CD14-positive monocyte (primary cell): Measurements from ENCODE around the gene KCNN3. TPM values are rescaled to one million over a fixed set of nuclear protein-coding genes. Genes with fewer than 3 reads are reported as not detected.

Experiments
- DNase-seq, 3 donors: peaks; one replicate each; pipeline ENCODE4 v3.0.0-alpha.2; 2011 to 2022
- H2AFZ ChIP-seq: 2 replicates; pipeline ENCODE4 v1.6.0; 2012; ENCODE audit warnings: mild to moderate bottlenecking, low read depth, low read length, inconsistent platforms; ENCODE audit not compliant: insufficient read depth, poor library complexity, severe bottlenecking
- H3K27ac ChIP-seq, 2 donors: 1 replicate in 1 of 2; 2 replicates in 1 of 2; pipeline ENCODE4 v1.5.1; 2012 to 2013; ENCODE audit warnings: low read length in 2 of 2, control low read depth in 1 of 2, inconsistent platforms in 1 of 2, low read depth in 1 of 2, mild to moderate bottlenecking in 1 of 2
- H3K27me3 ChIP-seq, 2 donors: one replicate each; pipeline versions ENCODE4 v1.6.0 to v1.6.1; 2011 to 2013; ENCODE audit warnings: low read length in 2 of 2; ENCODE audit not compliant: control insufficient read depth in 2 of 2, insufficient read depth in 2 of 2
- H3K36me3 ChIP-seq, 2 donors: replicated peaks in 1 of 2; 1 replicate in 1 of 2; 2 replicates in 1 of 2; pipeline versions ENCODE4 v1.5.1 to v1.6.1; 2012 to 2013; ENCODE audit warnings: low read length in 2 of 2, control low read depth in 1 of 2, inconsistent platforms in 1 of 2, mild to moderate bottlenecking in 1 of 2; ENCODE audit not compliant: insufficient read depth in 2 of 2, control insufficient read depth in 1 of 2
- H3K4me1 ChIP-seq, 2 donors: 1 replicate in 1 of 2; 2 replicates in 1 of 2; pipeline versions ENCODE4 v1.5.1 to v1.6.1; 2012 to 2013; ENCODE audit warnings: low read length in 2 of 2, control low read depth in 1 of 2, inconsistent platforms in 1 of 2, mild to moderate bottlenecking in 1 of 2, moderate library complexity in 1 of 2; ENCODE audit not compliant: insufficient read depth in 2 of 2, control insufficient read depth in 1 of 2
- H3K4me2 ChIP-seq: replicated peaks from 2 replicates; pipeline ENCODE3; 2012; ENCODE audit warnings: low read length, moderate library complexity, mild to moderate bottlenecking; ENCODE audit not compliant: poor library complexity, severe bottlenecking; ENCODE audit errors: extremely low read depth
- H3K4me3 ChIP-seq, 3 experiments: fragments of 200-600 bp in 1 of 3; sonication (generic) in 1 of 3; replicated peaks in 1 of 3; 1 replicate in 2 of 3; 2 replicates in 1 of 3; pipeline ENCODE4 v1.5.1; 2011 to 2013; ENCODE audit warnings: low read length in 3 of 3, mild to moderate bottlenecking in 3 of 3, control low read depth in 2 of 3, low read depth in 2 of 3, inconsistent platforms in 1 of 3, moderate library complexity in 1 of 3
- H3K79me2 ChIP-seq: 2 replicates; pipeline ENCODE4 v1.6.0; 2012; ENCODE audit warnings: mild to moderate bottlenecking, control low read depth, inconsistent platforms, low read length, moderate library complexity; ENCODE audit not compliant: insufficient read depth
- H3K9ac ChIP-seq: 2 replicates; pipeline ENCODE4 v1.6.0; 2017; ENCODE audit warnings: low read length, mild to moderate bottlenecking; ENCODE audit not compliant: insufficient read depth, poor library complexity, severe bottlenecking
- H3K9me3 ChIP-seq, 2 donors: replicated peaks in 1 of 2; 1 replicate in 1 of 2; 2 replicates in 1 of 2; pipeline versions ENCODE4 v1.5.1 to v1.6.1; 2012 to 2013; ENCODE audit warnings: low read length in 2 of 2, control low read depth in 1 of 2; ENCODE audit not compliant: control insufficient read depth in 1 of 2, insufficient read depth in 1 of 2
- H4K20me1 ChIP-seq: 2 replicates; pipeline ENCODE4 v1.6.0; 2012; ENCODE audit warnings: mild to moderate bottlenecking, low read length, control low read depth, moderate library complexity; ENCODE audit not compliant: insufficient read depth
- H3K27ac Mint-ChIP-seq, 7 donors: one replicate each; pipeline ENCODE4 v1.8.0; 2020; ENCODE audit warnings: mild to moderate bottlenecking in 7 of 7, mixed read lengths in 7 of 7, moderate library complexity in 6 of 7, inconsistent platforms in 2 of 7
- H3K27me3 Mint-ChIP-seq, 3 donors: one replicate each; pipeline ENCODE4 v1.8.0; 2021 to 2022; ENCODE audit warnings: low read depth in 3 of 3, mild to moderate bottlenecking in 3 of 3, mixed read lengths in 3 of 3, moderate library complexity in 3 of 3, inconsistent platforms in 1 of 3
- H3K36me3 Mint-ChIP-seq, 2 donors: one replicate each; pipeline ENCODE4 v1.8.0; 2020; ENCODE audit warnings: mixed read lengths in 2 of 2, inconsistent platforms in 1 of 2, mild to moderate bottlenecking in 1 of 2
- H3K4me1 Mint-ChIP-seq: one replicate; pipeline ENCODE4 v1.8.0; 2020; ENCODE audit warnings: mild to moderate bottlenecking, mixed read lengths
- H3K4me3 Mint-ChIP-seq, 2 donors: one replicate each; pipeline ENCODE4 v1.8.0; 2020; ENCODE audit warnings: mild to moderate bottlenecking in 2 of 2, mixed read lengths in 2 of 2, moderate library complexity in 1 of 2
- H3K9me3 Mint-ChIP-seq, 7 donors: one replicate each; pipeline ENCODE4 v1.8.0; 2020 to 2022; ENCODE audit warnings: mixed read lengths in 7 of 7, mild to moderate bottlenecking in 6 of 7, moderate library complexity in 6 of 7, inconsistent platforms in 2 of 7
- WGBS: methylation state at CpG from one replicate; pipeline ENCODE4 v1.1.5; 2013; ENCODE audit warnings: missing lambda C conversion rate; ENCODE audit not compliant: insufficient coverage; 5-methylcytosine and 5-hydroxymethylcytosine counted together
- intact Hi-C, 2 donors: fragments of 100-400 bp; cut with micrococcal nuclease; formaldehyde crosslinking; loops; one replicate each; pipeline versions ENCODE4 v1.15.0 to v1.15.1; 2023
- polyA plus RNA-seq, 3 donors: library from polyadenylated mRNA; depleted of rRNA in 1 of 3; unstranded in 2 of 3; stranded (reverse) in 1 of 3; fragments of 300-500 nt in 2 of 3; fragments of >200 nt in 1 of 3; fragmentation: Illumina TruSeq in 2 of 3; gene quantifications; 1 replicate in 2 of 3; 2 replicates in 1 of 3; pipeline ENCODE4 v1.2.3, GENCODE V29; 2012 to 2021
- TF ChIP-seq, protein P1 (sequence below): fragments of 200-600 bp; IDR thresholded peaks from one replicate; pipeline ENCODE4 v1.8.0; 2022; ENCODE audit warnings: antibody characterized with exemption, mild to moderate bottlenecking

Gene KCNN3
- polyA plus RNA-seq, 3 donors, result not detected

DNA sequence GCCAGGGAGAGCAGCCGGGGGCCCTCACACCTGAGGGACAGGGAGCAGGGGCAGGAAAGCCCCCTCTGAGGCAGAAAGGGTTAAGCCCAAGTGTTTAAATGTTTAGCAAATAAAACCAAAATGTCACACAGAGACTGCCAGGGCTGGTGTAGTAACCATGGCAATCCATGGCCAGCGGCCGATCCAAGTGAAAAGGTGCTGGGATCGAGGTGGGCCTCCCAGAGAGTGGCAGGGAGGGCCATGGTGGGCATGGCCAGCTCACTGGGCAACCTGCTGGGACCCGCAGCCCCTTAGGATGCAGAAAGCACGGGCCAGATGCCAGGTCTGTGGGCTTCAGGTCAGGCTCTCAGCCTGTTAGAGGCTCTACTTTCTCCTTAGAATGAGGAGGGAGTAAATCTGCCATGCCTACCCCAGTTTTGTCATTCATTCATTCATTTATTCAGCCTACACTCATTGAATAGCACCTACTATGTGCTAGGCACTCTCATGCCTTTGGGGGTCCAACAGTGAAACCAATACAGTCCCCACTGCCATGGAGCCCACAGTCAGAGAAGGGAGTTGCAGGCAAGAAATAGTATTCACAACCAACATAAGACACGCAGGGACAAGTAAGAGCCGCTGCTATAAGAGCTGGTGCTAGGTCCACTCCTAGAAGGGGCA, 56.1 kb downstream of the KCNN3 start:
- WGBS, result 92% methylated on average over 5 of the region's 8 CpGs
- TF ChIP-seq, protein P1, sequence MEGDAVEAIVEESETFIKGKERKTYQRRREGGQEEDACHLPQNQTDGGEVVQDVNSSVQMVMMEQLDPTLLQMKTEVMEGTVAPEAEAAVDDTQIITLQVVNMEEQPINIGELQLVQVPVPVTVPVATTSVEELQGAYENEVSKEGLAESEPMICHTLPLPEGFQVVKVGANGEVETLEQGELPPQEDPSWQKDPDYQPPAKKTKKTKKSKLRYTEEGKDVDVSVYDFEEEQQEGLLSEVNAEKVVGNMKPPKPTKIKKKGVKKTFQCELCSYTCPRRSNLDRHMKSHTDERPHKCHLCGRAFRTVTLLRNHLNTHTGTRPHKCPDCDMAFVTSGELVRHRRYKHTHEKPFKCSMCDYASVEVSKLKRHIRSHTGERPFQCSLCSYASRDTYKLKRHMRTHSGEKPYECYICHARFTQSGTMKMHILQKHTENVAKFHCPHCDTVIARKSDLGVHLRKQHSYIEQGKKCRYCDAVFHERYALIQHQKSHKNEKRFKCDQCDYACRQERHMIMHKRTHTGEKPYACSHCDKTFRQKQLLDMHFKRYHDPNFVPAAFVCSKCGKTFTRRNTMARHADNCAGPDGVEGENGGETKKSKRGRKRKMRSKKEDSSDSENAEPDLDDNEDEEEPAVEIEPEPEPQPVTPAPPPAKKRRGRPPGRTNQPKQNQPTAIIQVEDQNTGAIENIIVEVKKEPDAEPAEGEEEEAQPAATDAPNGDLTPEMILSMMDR, result no peak
- no peak overlapping the region for H2AFZ ChIP-seq
- no peak for DNase-seq
- H3K9ac ChIP-seq, result no peak overlapping the region
- H3K4me2 ChIP-seq, result no peak overlapping the region
- H3K36me3 ChIP-seq, result no peaks in the 10 kb centered on the region
- H3K27me3 Mint-ChIP-seq, result peaks cover 0 to 12% (median 4%) of the 10 kb centered on the region in 3 donors
- no peak overlapping the region for H3K27ac ChIP-seq
- H3K27me3 ChIP-seq, result no peaks in the 10 kb centered on the region
- H3K9me3 ChIP-seq, result no peaks in the 10 kb centered on the region
- H3K4me1 Mint-ChIP-seq, result peaks cover 5% of the 10 kb centered on the region
- H3K4me3 Mint-ChIP-seq, result no peak overlapping the region
- no peaks in the 10 kb centered on the region for H3K36me3 Mint-ChIP-seq
- H4K20me1 ChIP-seq, result no peaks in the 10 kb centered on the region
- no peaks in the 10 kb centered on the region for H3K9me3 Mint-ChIP-seq
- H3K4me3 ChIP-seq, result no peak overlapping the region
- no peak overlapping the region for H3K27ac Mint-ChIP-seq
- no peaks in the 10 kb centered on the region for H3K4me1 ChIP-seq
- no peaks in the 10 kb centered on the region for H3K79me2 ChIP-seq
- intact Hi-C loops, result no loop called here

DNA sequence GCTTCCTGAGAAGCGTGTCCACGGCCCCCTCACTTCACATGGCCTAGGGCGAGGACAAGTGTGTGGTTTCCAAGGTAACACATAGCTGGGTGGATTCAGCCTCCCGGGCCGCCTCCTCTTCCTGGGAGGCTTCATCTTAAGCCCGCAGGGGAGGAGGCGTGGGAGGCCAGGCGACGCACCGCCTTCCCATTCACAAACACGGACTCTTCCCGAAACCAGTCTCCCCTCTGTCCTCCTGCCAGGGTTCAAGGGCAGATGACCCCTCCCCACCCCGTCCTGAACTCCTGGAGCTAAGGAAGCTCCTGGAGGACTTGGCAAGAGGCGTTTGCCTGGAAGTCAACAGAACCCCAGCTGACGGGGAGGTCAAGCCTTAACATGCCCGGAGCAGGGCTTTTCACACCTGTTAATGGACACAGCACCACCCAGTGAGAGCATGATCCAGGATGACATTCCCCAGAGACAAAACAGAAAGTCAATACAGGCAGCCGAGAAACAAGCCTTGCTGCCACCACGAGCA, 56.7 kb downstream of the KCNN3 start:
- Mint-ChIP-seq H3K27ac (no peak overlapping the region), H3K27me3 (peaks cover 0 to 12% (median 4%) of the 10 kb centered on the region in 3 donors), H3K4me3 (no peak overlapping the region), H3K9me3 (no peaks in the 10 kb centered on the region), H3K4me1 (peaks cover 5% of the 10 kb centered on the region), H3K36me3 (no peaks in the 10 kb centered on the region)
- no peak overlapping the region for H3K27ac ChIP-seq
- H4K20me1 ChIP-seq, result no peaks in the 10 kb centered on the region
- H3K9ac ChIP-seq, result no peak overlapping the region
- no peaks in the 10 kb centered on the region for H3K79me2 ChIP-seq
- H3K4me2 ChIP-seq, result no peak overlapping the region
- H3K4me3 ChIP-seq, result no peak overlapping the region
- no peaks in the 10 kb centered on the region for H3K9me3 ChIP-seq
- intact Hi-C loops, result no loop called here
- H3K4me1 ChIP-seq, result no peaks in the 10 kb centered on the region
- H3K36me3 ChIP-seq, result no peaks in the 10 kb centered on the region
- TF ChIP-seq, protein P1, result no peak
- no peak overlapping the region for H2AFZ ChIP-seq
- no peaks in the 10 kb centered on the region for H3K27me3 ChIP-seq
- 97% methylated on average over 14 of the region's 18 CpGs for WGBS
- no peak for DNase-seq
